ENCODE results near the gene LILRA2.

GRCh38 chr19:54622431-54622830 lies 48.8 kb downstream of the LILRA2 start:
- TF ChIP-seq EZH2phosphoT487 (IDR thresholded peaks at IDR 0.05; ENCODE audit: insufficient read depth, low read depth), result no peak
- no peak for TF ChIP-seq EZH2 (IDR thresholded peaks at IDR 0.05; ENCODE audit: insufficient read depth, poor library complexity, severe bottlenecking)

Measured in GM23248 (cell line).